ENCODE measurements around the gene BRCA1. TPM values are rescaled to one million over a fixed set of nuclear protein-coding genes. Genes with fewer than 3 reads are reported as not detected.
"Not testable (repeated sequence)": the region's sequence is repeated elsewhere in the genome, so short reads cannot be mapped to it uniquely, and the experiment has no call there.

BRCA1 gene
- 36.4 and 41.3 TPM in 2 replicates for total RNA-seq (2014; rRNA removed; shearing (Covaris generic); ENCODE audit: low replicate concordance)

DNA sequence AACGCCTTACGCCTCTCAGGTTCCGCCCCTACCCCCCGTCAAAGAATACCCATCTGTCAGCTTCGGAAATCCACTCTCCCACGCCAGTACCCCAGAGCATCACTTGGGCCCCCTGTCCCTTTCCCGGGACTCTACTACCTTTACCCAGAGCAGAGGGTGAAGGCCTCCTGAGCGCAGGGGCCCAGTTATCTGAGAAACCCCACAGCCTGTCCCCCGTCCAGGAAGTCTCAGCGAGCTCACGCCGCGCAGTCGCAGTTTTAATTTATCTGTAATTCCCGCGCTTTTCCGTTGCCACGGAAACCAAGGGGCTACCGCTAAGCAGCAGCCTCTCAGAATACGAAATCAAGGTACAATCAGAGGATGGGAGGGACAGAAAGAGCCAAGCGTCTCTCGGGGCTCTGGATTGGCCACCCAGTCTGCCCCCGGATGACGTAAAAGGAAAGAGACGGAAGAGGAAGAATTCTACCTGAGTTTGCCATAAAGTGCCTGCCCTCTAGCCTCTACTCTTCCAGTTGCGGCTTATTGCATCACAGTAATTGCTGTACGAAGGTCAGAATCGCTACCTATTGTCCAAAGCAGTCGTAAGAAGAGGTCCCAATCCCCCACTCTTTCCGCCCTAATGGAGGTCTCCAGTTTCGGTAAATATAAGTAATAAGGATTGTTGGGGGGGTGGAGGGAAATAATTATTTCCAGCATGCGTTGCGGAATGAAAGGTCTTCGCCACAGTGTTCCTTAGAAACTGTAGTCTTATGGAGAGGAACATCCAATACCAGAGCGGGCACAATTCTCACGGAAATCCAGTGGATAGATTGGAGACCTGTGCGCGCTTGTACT, at the start of gene BRCA1:
Gene BRCA1, minus strand, starts transcription at position 232 of the 834 bp plus-strand sequence. CDS start 1,268 bp downstream, outside the sequence.
- peak; percentile 99 for DNase-seq (ENCODE audit: low read depth)
- in situ Hi-C loops (cut with HindIII; ENCODE audit: low pct_unique_long_range_greater_than_20kb, low sequenced_read_pairs) = no loop called here

- in situ Hi-C loops (cut with HindIII; ENCODE audit: low pct_unique_long_range_greater_than_20kb, low sequenced_read_pairs) = no loop called here
Measured at GRCh38 chr17:43171586-43172487, 46.7 kb upstream of the BRCA1 start.

DNA sequence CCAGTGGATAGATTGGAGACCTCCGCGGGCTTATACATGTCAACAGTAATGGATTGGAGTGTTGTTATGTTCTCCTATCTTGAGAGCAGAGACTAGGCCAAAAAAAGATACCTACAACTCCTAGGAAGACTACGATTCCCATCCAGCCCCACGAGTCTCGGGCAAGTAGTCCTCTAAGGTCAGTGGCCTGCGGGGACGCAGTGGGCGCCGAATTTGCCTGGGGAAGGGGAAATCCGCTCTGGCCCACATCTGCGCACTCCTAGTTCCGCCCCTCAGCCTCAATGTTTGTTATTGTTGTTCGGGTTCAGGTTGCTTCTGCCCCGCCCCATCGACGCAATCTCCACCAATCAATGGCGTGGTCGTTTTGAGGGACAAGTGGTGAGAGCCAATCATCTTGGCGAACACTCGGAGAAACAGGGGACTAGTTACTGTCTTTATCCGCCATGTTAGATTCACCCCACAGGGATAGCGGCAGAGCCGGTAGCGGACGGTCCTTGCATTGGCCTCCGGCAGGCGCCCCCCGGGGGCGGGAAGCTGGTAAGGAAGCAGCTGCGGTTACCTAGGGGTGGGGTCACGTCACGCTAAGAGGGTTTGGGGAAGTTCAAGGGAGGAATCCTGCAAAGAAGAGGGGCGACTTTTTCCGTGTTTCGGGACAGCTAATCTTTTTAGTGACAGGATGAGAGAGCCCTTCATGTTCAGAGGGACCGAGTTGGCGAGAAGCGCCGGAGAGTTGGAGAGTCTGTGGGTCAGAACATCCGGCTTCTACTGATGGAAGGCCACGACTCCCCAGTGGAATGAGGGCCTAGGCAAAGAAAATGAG, 45.8 kb upstream of the BRCA1 start, which contains the start of gene NBR1:
Gene NBR1, plus strand, starts transcription at position 449 of the 820 bp plus-strand sequence. CDS start 4,586 bp downstream, outside the sequence.
- in situ Hi-C loops (cut with HindIII; ENCODE audit: low pct_unique_long_range_greater_than_20kb, low sequenced_read_pairs) = no loop called here
- DNase-seq (ENCODE audit: low read depth) = peak; percentile 97

More at GRCh38 chr17:43171586-43172487, 46.7 kb upstream of the BRCA1 start:
- DNase-seq (ENCODE audit: low read depth) = peak; percentile 82

DNA sequence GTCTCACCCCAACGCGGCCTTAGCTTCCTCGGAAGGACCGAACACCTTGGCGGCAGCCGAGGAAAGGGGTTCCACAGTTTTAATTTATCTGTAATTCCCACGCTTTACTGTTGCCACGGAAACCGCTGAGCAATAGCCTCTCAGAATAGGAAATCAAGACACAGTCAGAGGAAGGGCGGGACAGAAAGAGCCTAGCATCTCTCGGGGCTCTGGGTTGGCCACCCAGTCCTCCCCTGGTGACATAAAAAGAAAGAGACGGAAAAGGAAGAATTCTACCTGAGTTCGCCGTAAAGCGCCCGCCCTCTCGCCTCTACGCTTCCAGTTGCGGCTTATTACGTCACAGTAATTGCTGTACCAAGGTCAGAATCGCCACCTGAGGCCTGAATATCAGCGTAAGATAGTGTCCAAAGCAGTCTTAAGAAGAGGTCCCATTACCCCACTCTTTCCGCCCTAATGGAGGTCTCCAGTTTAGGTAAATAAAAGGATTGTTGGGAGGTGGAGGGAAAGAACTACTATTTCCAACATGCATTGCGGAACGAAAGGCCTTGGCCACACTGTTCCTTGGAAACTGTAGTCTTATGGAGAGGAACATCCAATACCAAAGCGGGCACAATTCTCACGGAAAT, 45.1 kb upstream of the BRCA1 start:
- in situ Hi-C loops (cut with HindIII; ENCODE audit: low pct_unique_long_range_greater_than_20kb, low sequenced_read_pairs) = no loop called here

GRCh38 chr17:43169561-43170139, 44.5 kb upstream of the BRCA1 start:
- DNase-seq (ENCODE audit: low read depth) = no peak
- in situ Hi-C loops (cut with HindIII; ENCODE audit: low pct_unique_long_range_greater_than_20kb, low sequenced_read_pairs) = no loop called here

More for the DNA sequence above, 45.1 kb upstream of the BRCA1 start:
- peak; percentile 98 for DNase-seq (ENCODE audit: low read depth)

GRCh38 chr17:43165971-43166370, 40.8 kb upstream of the BRCA1 start:
- in situ Hi-C loops (cut with HindIII; ENCODE audit: low pct_unique_long_range_greater_than_20kb, low sequenced_read_pairs); DNase-seq (ENCODE audit: low read depth): not testable (repeated sequence)

DNA sequence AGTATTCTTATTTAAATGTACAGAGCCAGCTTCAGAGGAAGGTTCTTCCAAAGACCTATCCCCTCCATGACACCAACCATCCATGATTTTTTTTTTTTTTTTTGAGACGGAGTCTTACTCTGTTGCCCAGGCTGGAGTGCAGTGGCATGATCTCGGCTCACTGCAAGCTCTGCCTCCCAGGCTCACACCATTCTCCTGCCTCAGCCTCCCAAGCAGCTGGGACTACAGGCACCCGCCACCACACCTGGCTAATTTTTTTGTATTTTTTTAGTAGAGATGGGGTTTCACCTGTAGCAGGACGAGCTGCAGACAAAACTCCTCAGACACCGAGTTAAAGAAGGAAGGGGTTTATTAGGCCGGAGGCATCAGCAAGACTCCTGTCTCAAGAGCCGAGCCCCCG, 34.8 kb upstream of the BRCA1 start:
- DNase-seq (ENCODE audit: low read depth); in situ Hi-C loops (cut with HindIII; ENCODE audit: low pct_unique_long_range_greater_than_20kb, low sequenced_read_pairs): not testable (repeated sequence)

DNA sequence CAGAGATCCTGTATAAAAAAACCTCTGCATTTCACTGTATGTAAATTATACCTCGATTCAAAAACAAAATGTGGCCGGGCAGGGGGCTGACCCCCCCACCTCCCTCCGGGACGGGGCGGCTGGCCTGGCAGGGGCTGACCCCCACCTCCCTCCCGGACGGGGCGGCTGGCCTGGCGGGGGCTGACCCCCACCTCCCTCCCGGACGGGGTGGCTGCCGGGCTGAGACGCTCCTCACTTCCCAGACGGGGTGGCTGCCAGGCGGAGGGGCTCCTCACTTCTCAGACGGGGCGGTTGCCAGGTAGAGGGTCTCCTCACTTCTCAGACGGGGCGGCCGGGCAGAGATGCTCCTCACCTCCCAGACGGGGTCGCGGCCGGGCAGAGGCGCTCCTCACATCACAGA, 34.1 kb upstream of the BRCA1 start:
- DNase-seq (ENCODE audit: low read depth); in situ Hi-C loops (cut with HindIII; ENCODE audit: low pct_unique_long_range_greater_than_20kb, low sequenced_read_pairs): not testable (repeated sequence)

- in situ Hi-C loops (cut with HindIII; ENCODE audit: low pct_unique_long_range_greater_than_20kb, low sequenced_read_pairs) = no loop called here
- no peak for DNase-seq (ENCODE audit: low read depth)
Measured at GRCh38 chr17:43155666-43156065, 30.5 kb upstream of the BRCA1 start.

GRCh38 chr17:43153197-43153835, 28.2 kb upstream of the BRCA1 start:
- DNase-seq (ENCODE audit: low read depth); in situ Hi-C loops (cut with HindIII; ENCODE audit: low pct_unique_long_range_greater_than_20kb, low sequenced_read_pairs): not testable (repeated sequence)

DNA sequence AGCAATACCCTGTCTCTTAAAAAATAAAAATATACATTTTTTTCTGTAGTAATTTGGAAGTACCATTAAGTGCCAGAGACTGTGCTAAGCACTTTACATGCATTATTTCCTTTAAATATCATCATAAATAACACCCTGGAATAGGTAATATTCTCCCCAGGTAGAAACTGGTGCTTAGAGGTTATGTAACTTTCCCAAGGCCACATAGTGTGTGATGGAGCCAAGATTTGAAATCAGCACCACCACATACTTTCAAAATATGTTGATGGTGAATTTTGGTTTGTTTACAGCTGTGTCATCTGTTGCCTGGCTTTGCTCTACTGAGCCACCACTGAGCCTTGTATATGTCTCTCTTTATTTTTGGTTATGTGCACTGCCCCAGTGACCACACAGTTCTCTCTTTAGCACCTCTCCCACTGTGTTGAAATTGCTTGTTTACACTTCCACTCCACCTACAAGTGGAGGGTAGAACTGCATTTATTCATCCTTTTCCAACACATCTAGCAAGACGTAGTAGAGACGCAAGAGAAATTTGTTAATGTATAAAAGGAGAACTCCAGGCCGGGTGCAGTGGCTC, 26.8 kb upstream of the BRCA1 start:
- in situ Hi-C loops (cut with HindIII; ENCODE audit: low pct_unique_long_range_greater_than_20kb, low sequenced_read_pairs) = no loop called here
- no peak for DNase-seq (ENCODE audit: low read depth)

DNA sequence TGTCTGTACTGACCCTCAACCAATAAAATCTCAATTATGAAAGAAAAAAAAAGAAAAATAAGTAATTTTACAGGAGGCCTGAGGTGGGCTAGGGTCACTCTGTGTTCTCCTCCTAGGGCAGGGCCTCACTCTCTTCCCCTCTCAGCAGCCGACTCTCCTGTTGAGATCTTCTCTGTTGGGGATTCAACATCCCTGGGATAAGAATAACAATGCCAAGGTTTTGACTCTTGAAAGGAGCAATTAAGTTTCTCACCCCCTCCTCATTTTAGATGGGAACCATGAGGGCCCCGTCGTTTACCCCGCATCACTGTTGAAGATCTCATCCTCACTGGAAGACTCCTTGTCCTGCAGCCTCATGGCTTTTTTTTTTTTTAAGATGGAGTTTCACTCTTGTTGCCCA, 21.5 kb upstream of the BRCA1 start:
- in situ Hi-C loops (cut with HindIII; ENCODE audit: low pct_unique_long_range_greater_than_20kb, low sequenced_read_pairs) = no loop called here

GRCh38 chr17:43143201-43143600, 18.0 kb upstream of the BRCA1 start:
- no peak for DNase-seq (ENCODE audit: low read depth)
- in situ Hi-C loops (cut with HindIII; ENCODE audit: low pct_unique_long_range_greater_than_20kb, low sequenced_read_pairs) = no loop called here

More for the DNA sequence above, 21.5 kb upstream of the BRCA1 start:
- DNase-seq (ENCODE audit: low read depth) = no peak

GRCh38 chr17:43142153-43142552, 17.0 kb upstream of the BRCA1 start:
- in situ Hi-C loops (cut with HindIII; ENCODE audit: low pct_unique_long_range_greater_than_20kb, low sequenced_read_pairs) = no loop called here

DNA sequence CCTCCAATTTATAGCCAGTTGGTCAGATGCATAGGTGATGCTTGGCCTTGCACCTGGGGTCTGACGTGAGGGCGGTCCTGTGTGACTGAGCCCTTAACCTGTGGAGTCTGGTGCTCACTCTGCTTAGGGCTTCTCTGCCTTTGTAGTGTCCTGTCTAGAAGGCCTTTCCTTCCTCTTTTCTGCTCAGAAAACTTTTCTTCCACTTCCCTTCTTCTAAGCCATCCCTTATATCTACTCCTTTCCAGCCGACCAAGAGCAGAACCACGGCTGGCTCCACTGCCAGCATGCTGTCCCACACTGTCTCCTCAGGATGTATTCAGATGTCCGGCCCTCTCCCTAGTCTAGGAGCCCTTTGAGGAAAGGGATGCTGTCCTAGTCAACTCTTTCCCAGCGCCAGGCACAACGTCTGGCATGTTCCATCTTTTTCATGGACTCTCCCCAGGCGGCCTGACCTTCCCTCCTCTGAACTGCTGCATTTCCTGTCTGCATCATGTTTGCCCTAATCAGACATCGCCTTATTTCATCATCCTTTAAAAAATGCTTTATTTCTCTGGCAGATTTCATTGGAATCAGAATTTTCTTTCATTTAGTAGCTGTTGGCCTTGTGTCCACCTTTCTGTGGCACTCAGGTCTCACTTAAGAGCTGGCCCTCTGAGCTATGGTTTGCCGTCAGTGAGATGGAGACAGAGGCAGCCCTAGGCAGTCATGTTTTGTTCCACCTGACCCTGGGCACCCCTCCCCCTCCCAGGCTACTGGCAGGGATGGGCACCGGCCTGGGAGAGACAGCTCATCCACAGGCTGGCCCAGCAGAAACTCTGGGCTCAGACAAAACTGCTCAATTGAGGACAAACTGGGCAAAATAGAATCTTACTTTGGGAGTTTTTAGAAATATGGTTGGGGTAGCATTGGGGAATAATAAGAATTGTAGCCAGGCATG, 15.5 kb upstream of the BRCA1 start:
- no peak for DNase-seq (ENCODE audit: low read depth)
- in situ Hi-C loops (cut with HindIII; ENCODE audit: low pct_unique_long_range_greater_than_20kb, low sequenced_read_pairs) = no loop called here

More at GRCh38 chr17:43142153-43142552, 17.0 kb upstream of the BRCA1 start:
- no peak for DNase-seq (ENCODE audit: low read depth)

All from Caki2 (cell line).